HEK293 (cell line): ENCODE data around the gene BPIFB2.
"Not testable (repeated sequence)": the region's sequence is repeated elsewhere in the genome, so short reads cannot be mapped to it uniquely, and the experiment has no call there.

Source experiments
- CTCF ChIA-PET: fragments of 350-600 bp; formaldehyde crosslinking; extraction: SDS; loops from one replicate; lab custom pipeline; 2021; ENCODE audit warnings: antibody characterized with exemption; lab: Yijun Ruan, JAX
- POLR2A ChIA-PET: fragments of 300-600 bp; formaldehyde crosslinking; extraction: SDS; loops from one replicate; lab custom pipeline; 2020; ENCODE audit warnings: antibody characterized with exemption, inconsistent platforms; lab: Yijun Ruan, JAX
- H3K27ac ChIP-seq: fragments of 200-500 bp; sonication (Bioruptor generic); 2 replicates; pipeline ENCODE4 v1.5.1; 2014; ENCODE audit warnings: low read depth, low read length, control low read depth, inconsistent platforms; ENCODE audit errors: extremely low read depth
- H3K36me3 ChIP-seq, 2 experiments: fragments of 200-500 bp in 1 of 2; sonication (Bioruptor generic) in 1 of 2; 1 replicate in 1 of 2; 2 replicates in 1 of 2; pipeline ENCODE4 v1.5.1; 2014 to 2017; ENCODE audit warnings: inconsistent platforms in 2 of 2, low read length in 2 of 2; ENCODE audit not compliant: control insufficient read depth in 2 of 2, insufficient read depth in 1 of 2
- H3K4me1 ChIP-seq: fragments of 200-500 bp; sonication (Bioruptor generic); 2 replicates; pipeline ENCODE4 v1.5.1; 2014; ENCODE audit warnings: mild to moderate bottlenecking, low read length, inconsistent platforms; ENCODE audit not compliant: control insufficient read depth, insufficient read depth
- H3K4me3 ChIP-seq: 2 replicates; pipeline ENCODE4 v1.5.1; 2011; ENCODE audit warnings: low read depth, mild to moderate bottlenecking, control low read depth, low read length, moderate library complexity
- H3K9me3 ChIP-seq: fragments of 200-500 bp; sonication (Bioruptor generic); 2 replicates; pipeline ENCODE4 v1.5.1; 2014; ENCODE audit warnings: low read depth, low read length, inconsistent platforms; ENCODE audit not compliant: control insufficient read depth, insufficient read depth
- HOXD13 ChIP-seq: sonication (generic); formaldehyde crosslinking; IDR thresholded peaks from 2 replicates; pipeline ENCODE4 v1.8.0; 2022; ENCODE audit warnings: missing genetic modification reagents, borderline replicate concordance
- KLF10 ChIP-seq: fragments of 450-650 bp; IDR thresholded peaks from 2 replicates; pipeline ENCODE4 v1.5.1; 2018; ENCODE audit warnings: missing biosample characterization, mild to moderate bottlenecking, missing genetic modification characterization
- RBAK ChIP-seq: fragments of 450-650 bp; formaldehyde crosslinking; IDR thresholded peaks from 2 replicates; pipeline ENCODE4 v1.5.1; 2016; ENCODE audit warnings: missing biosample characterization, missing genetic modification characterization
- SCRT1 ChIP-seq: fragments of 450-650 bp; formaldehyde crosslinking; IDR thresholded peaks from 2 replicates; pipeline ENCODE4 v1.5.1; 2016; ENCODE audit warnings: missing biosample characterization, missing genetic modification characterization, borderline replicate concordance
- SETDB1 ChIP-seq: IDR thresholded peaks from one replicate; pipeline ENCODE4 v1.6.1; 2017; ENCODE audit warnings: mild to moderate bottlenecking, low read length, moderate library complexity, mixed read lengths; ENCODE audit not compliant: insufficient read length
- TRIM28 ChIP-seq: IDR thresholded peaks from 2 replicates; pipeline ENCODE4 v1.6.1; 2011; ENCODE audit warnings: low read length, control low read depth, borderline replicate concordance
- YY2 ChIP-seq: fragments of 450-650 bp; formaldehyde crosslinking; IDR thresholded peaks from 2 replicates; pipeline ENCODE4 v1.5.1; 2016; ENCODE audit warnings: missing biosample characterization, missing genetic modification characterization
- ZBTB1 ChIP-seq: fragments of 450-650 bp; formaldehyde crosslinking; IDR thresholded peaks from 2 replicates; pipeline ENCODE4 v1.5.1; 2016; ENCODE audit warnings: missing biosample characterization, missing genetic modification characterization
- ZEB2 ChIP-seq: fragments of 450-650 bp; formaldehyde crosslinking; IDR thresholded peaks from 2 replicates; pipeline ENCODE4 v1.5.1; 2016; ENCODE audit warnings: missing biosample characterization, missing genetic modification characterization
- ZNF133 ChIP-seq: fragments of 450-650 bp; formaldehyde crosslinking; IDR thresholded peaks from 2 replicates; pipeline ENCODE4 v1.5.1; 2016; ENCODE audit warnings: missing biosample characterization, missing genetic modification characterization
- ZNF138 ChIP-seq: fragments of 450-650 bp; formaldehyde crosslinking; IDR thresholded peaks from 2 replicates; pipeline ENCODE4 v1.5.1; 2016; ENCODE audit warnings: missing biosample characterization, missing genetic modification characterization, borderline replicate concordance
- ZNF433 ChIP-seq: fragments of 450-650 bp; formaldehyde crosslinking; IDR thresholded peaks from 2 replicates; pipeline ENCODE4 v1.5.1; 2016; ENCODE audit warnings: missing biosample characterization, missing genetic modification characterization, low read depth
- ZNF510 ChIP-seq: fragments of 450-650 bp; formaldehyde crosslinking; IDR thresholded peaks from 2 replicates; pipeline ENCODE4 v1.5.1; 2018; ENCODE audit warnings: mild to moderate bottlenecking, missing genetic modification characterization, missing biosample characterization; ENCODE audit not compliant: insufficient replicate concordance
- ZNF561 ChIP-seq: fragments of 450-650 bp; IDR thresholded peaks from 2 replicates; pipeline ENCODE4 v1.5.1; 2018; ENCODE audit warnings: missing biosample characterization, missing genetic modification characterization, borderline replicate concordance
- ZNF571 ChIP-seq: fragments of 450-650 bp; formaldehyde crosslinking; IDR thresholded peaks from 2 replicates; pipeline ENCODE4 v1.5.0; 2017; ENCODE audit warnings: missing biosample characterization, missing genetic modification characterization
- ZNF600 ChIP-seq: fragments of 450-650 bp; formaldehyde crosslinking; IDR thresholded peaks from 2 replicates; pipeline ENCODE4 v1.5.1; 2016; ENCODE audit warnings: missing biosample characterization, missing genetic modification characterization
- ZNF623 ChIP-seq: fragments of 450-650 bp; formaldehyde crosslinking; IDR thresholded peaks from 2 replicates; pipeline ENCODE4 v1.5.1; 2016; ENCODE audit warnings: missing biosample characterization, missing genetic modification characterization
- ZNF626 ChIP-seq: fragments of 450-650 bp; sonication (Bioruptor Pico); formaldehyde crosslinking; IDR thresholded peaks from 2 replicates; pipeline ENCODE4 v1.5.1; 2018; ENCODE audit warnings: missing biosample characterization, missing genetic modification characterization, inconsistent platforms
- ZNF677 ChIP-seq: fragments of 450-650 bp; IDR thresholded peaks from 2 replicates; pipeline ENCODE4 v1.5.0; 2018; ENCODE audit warnings: missing biosample characterization, mild to moderate bottlenecking, missing genetic modification characterization, moderate library complexity
- ZNF707 ChIP-seq: fragments of 450-650 bp; formaldehyde crosslinking; IDR thresholded peaks from 2 replicates; pipeline ENCODE4 v1.5.1; 2016; ENCODE audit warnings: missing biosample characterization, missing genetic modification characterization
- ZNF768 ChIP-seq: fragments of 450-650 bp; formaldehyde crosslinking; IDR thresholded peaks from 2 replicates; pipeline ENCODE4 v1.5.1; 2018; ENCODE audit warnings: missing biosample characterization, mild to moderate bottlenecking, missing genetic modification characterization
- ZNF791 ChIP-seq: fragments of 450-650 bp; formaldehyde crosslinking; IDR thresholded peaks from 2 replicates; pipeline ENCODE4 v1.5.1; 2016; ENCODE audit warnings: missing biosample characterization, missing genetic modification characterization
- TF ChIP-seq, protein P1 (sequence below): fragments of 450-650 bp; formaldehyde crosslinking; IDR thresholded peaks from 2 replicates; pipeline ENCODE4 v1.5.1; 2016; ENCODE audit warnings: missing biosample characterization, missing genetic modification characterization, borderline replicate concordance
- TF ChIP-seq, protein P2 (sequence below): fragments of 450-650 bp; formaldehyde crosslinking; IDR thresholded peaks from 2 replicates; pipeline ENCODE4 v1.5.1; 2016; ENCODE audit warnings: missing biosample characterization, missing genetic modification characterization
- TF ChIP-seq, protein P3 (sequence below): fragments of 450-650 bp; formaldehyde crosslinking; IDR thresholded peaks from 2 replicates; pipeline ENCODE4 v1.5.1; 2016; ENCODE audit warnings: missing biosample characterization, missing genetic modification characterization

BPIFB2 gene

GRCh38 chr20:33043731-33044181 is 36.3 kb downstream of the BPIFB2 start (continued):
- TF ChIP-seq ZNF707 (tag by site-specific recombination), result no peak
- no peak for TF ChIP-seq RBAK
- TF ChIP-seq, protein P1, sequence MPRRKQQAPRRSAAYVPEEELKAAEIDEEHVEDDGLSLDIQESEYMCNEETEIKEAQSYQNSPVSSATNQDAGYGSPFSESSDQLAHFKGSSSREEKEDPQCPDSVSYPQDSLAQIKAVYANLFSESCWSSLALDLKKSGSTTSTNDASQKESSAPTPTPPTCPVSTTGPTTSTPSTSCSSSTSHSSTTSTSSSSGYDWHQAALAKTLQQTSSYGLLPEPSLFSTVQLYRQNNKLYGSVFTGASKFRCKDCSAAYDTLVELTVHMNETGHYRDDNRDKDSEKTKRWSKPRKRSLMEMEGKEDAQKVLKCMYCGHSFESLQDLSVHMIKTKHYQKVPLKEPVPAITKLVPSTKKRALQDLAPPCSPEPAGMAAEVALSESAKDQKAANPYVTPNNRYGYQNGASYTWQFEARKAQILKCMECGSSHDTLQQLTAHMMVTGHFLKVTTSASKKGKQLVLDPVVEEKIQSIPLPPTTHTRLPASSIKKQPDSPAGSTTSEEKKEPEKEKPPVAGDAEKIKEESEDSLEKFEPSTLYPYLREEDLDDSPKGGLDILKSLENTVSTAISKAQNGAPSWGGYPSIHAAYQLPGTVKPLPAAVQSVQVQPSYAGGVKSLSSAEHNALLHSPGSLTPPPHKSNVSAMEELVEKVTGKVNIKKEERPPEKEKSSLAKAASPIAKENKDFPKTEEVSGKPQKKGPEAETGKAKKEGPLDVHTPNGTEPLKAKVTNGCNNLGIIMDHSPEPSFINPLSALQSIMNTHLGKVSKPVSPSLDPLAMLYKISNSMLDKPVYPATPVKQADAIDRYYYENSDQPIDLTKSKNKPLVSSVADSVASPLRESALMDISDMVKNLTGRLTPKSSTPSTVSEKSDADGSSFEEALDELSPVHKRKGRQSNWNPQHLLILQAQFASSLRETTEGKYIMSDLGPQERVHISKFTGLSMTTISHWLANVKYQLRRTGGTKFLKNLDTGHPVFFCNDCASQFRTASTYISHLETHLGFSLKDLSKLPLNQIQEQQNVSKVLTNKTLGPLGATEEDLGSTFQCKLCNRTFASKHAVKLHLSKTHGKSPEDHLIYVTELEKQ, result no peak
- TF ChIP-seq YY2 (tag by site-specific recombination), result no peak
- TF ChIP-seq SCRT1 (tag by site-specific recombination), result no peak
- TF ChIP-seq ZNF510 (tag by site-specific recombination), result no peak

GRCh38 chr20:33045129-33045721 is 37.7 kb downstream of the BPIFB2 start:
- TF ChIP-seq ZNF677 (tag by site-specific recombination), result peak; percentile 90
- TF ChIP-seq SETDB1, result peak; percentile 87
- TF ChIP-seq, protein P2, sequence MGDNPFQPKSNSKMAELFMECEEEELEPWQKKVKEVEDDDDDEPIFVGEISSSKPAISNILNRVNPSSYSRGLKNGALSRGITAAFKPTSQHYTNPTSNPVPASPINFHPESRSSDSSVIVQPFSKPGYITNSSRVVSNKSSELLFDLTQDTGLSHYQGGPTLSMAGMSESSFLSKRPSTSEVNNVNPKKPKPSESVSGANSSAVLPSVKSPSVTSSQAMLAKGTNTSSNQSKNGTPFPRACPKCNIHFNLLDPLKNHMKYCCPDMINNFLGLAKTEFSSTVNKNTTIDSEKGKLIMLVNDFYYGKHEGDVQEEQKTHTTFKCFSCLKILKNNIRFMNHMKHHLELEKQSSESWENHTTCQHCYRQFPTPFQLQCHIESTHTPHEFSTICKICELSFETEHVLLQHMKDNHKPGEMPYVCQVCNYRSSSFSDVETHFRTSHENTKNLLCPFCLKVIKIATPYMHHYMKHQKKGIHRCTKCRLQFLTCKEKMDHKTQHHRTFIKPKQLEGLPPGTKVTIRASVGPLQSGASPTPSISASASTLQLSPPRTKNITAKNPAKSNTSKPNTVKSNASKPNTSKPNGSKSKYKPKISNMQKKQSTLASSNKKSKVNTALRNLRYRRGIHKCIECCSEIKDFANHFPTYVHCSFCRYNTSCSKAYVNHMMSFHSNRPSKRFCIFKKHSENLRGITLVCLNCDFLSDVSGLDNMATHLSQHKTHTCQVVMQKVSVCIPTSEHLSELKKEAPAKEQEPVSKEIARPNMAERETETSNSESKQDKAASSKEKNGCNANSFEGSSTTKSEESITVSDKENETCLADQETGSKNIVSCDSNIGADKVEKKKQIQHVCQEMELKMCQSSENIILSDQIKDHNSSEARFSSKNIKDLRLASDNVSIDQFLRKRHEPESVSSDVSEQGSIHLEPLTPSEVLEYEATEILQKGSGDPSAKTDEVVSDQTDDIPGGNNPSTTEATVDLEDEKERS (tag by site-specific recombination), result 0 out of 2 replicates have a peak, but pooled peaks have one; percentile 55
- TF ChIP-seq TRIM28, result 0 out of 2 replicates have a peak, but pooled peaks have one; percentile 21
- CTCF ChIA-PET, H3K4me3 ChIP-seq, H3K36me3 ChIP-seq, POLR2A ChIA-PET, H3K9me3 ChIP-seq, H3K27ac ChIP-seq, H3K4me1 ChIP-seq: not testable (repeated sequence)

- Histone ChIP-seq H3K36me3 (no peaks in the 10 kb centered on the region), H3K27ac (no peak overlapping the region), H3K9me3 (no peaks in the 10 kb centered on the region), H3K4me3 (no peak overlapping the region), H3K4me1 (no peaks in the 10 kb centered on the region)
- POLR2A ChIA-PET, result no interaction called here
- CTCF ChIA-PET, result no interaction called here
- TF ChIP-seq ZNF133 (tag by site-specific recombination) (no peak), ZNF768 (tag by site-specific recombination) (no peak), ZNF626 (tag by site-specific recombination) (no peak), ZNF433 (tag by site-specific recombination) (no peak), ZEB2 (tag by site-specific recombination) (no peak), ZBTB1 (tag by site-specific recombination) (no peak), ZNF571 (tag by site-specific recombination) (no peak), ZNF561 (tag by site-specific recombination) (no peak), ZNF623 (tag by site-specific recombination) (no peak), KLF10 (no peak), ZNF600 (tag by site-specific recombination) (no peak), ZNF138 (tag by site-specific recombination) (no peak), ZNF791 (tag by site-specific recombination) (no peak), HOXD13 (CRISPR knock-in tag) (no peak)
- TF ChIP-seq, protein P3, sequence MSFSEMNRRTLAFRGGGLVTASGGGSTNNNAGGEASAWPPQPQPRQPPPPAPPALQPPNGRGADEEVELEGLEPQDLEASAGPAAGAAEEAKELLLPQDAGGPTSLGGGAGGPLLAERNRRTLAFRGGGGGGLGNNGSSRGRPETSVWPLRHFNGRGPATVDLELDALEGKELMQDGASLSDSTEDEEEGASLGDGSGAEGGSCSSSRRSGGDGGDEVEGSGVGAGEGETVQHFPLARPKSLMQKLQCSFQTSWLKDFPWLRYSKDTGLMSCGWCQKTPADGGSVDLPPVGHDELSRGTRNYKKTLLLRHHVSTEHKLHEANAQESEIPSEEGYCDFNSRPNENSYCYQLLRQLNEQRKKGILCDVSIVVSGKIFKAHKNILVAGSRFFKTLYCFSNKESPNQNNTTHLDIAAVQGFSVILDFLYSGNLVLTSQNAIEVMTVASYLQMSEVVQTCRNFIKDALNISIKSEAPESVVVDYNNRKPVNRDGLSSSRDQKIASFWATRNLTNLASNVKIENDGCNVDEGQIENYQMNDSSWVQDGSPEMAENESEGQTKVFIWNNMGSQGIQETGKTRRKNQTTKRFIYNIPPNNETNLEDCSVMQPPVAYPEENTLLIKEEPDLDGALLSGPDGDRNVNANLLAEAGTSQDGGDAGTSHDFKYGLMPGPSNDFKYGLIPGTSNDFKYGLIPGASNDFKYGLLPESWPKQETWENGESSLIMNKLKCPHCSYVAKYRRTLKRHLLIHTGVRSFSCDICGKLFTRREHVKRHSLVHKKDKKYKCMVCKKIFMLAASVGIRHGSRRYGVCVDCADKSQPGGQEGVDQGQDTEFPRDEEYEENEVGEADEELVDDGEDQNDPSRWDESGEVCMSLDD (tag by site-specific recombination), result no peak
Measured at GRCh38 chr20:33046412-33046811, 38.9 kb downstream of the BPIFB2 start.
